ENCODE results near the gene RAB36. TPM values are rescaled to one million over a fixed set of nuclear protein-coding genes. Genes with fewer than 3 reads are reported as not detected.

RAB36 gene
- total and polyA plus RNA-seq, 7 experiments from 2014 or later, result 0.10 to 1.2 (median 0.40) TPM

DNA sequence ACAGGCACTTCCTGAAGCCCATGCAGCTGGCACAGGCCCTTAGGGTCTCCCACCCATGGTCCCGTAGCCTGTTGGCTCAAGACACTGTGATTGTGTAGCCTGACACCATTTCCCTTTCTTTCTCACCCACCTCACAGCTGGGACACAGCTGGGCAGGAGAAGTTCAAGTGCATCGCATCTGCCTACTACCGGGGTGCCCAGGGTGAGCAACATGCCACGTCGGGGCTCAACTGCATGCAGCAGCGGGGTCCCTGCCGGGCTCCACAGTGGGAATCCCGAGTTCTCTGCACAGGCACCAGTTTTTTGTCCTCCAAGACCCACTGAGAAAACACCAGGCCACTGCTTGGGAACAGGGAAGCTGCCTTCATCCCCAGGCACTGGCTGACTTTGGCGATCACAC, 10.6 kb downstream of the RAB36 start:
- Histone ChIP-seq H3K27me3 (ENCODE audit: control insufficient read depth in 2 of 2, insufficient read depth in 2 of 2, low read length in 2 of 2) (no peaks in the 10 kb centered on the region), H3K4me1 (ENCODE audit: control insufficient read depth in 2 of 2, insufficient read depth in 2 of 2, low read length in 2 of 2) (peaks cover 0 to 7% of the 10 kb centered on the region in 2 donors), H3K36me3 (ENCODE audit: control insufficient read depth in 2 of 3, insufficient read depth in 3 of 3, low read length in 3 of 3) (no peaks in the 10 kb centered on the region), H3K4me3 (ENCODE audit: low read length) (no peak overlapping the region), H3K27ac (ENCODE audit: low read depth, low read length) (no peak overlapping the region), H3K9me3 (ENCODE audit: control insufficient read depth in 2 of 3, low read length in 3 of 3) (no peaks in the 10 kb centered on the region)
- ATAC-seq (no peak), DNase-seq (no peak)
- ChIA-PET POLR2A (no interaction called here), CTCF (interaction anchor here (0.6 kb wide), 1 partner anchor 128 kb away, joined by 3 read pairs; no protein-coding TSS in a partner anchor)
- no peak overlapping the region for H3K4me3 Mint-ChIP-seq
- intact Hi-C loops (cut with micrococcal nuclease), result no loop called here
- no peaks in the 10 kb centered on the region for H3K36me3 Mint-ChIP-seq
- H3K27ac Mint-ChIP-seq, result peak overlapping the region in 1 of 9 donors; percentile 14
- H3K27me3 Mint-ChIP-seq, result no peaks in the 10 kb centered on the region
- peaks cover 6 to 22% (median 15%) of the 10 kb centered on the region in 7 donors for H3K4me1 Mint-ChIP-seq
- H3K9me3 Mint-ChIP-seq, result no peaks in the 10 kb centered on the region

DNA sequence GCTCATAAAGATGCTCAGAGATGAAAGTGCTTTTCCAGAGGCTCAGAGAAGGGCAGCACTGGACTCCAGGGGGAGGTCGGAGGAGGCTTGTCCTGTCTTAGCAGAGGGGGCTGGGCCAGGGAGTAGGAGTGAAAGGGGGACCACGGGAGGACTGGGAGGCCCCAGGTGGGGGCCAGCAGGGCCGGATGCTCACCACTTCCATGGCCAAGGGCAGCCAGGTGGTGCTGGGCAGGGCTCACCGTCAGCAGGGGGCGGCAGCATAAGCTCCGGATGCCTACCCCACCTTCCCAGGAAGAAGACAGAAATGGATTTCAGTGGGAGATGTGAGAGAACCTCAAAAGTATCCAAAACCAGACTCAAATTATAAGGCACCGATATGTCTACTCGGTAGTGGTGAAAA, 11.0 kb downstream of the RAB36 start:
- no peaks in the 10 kb centered on the region for H3K27me3 Mint-ChIP-seq
- no peak overlapping the region for H3K4me3 Mint-ChIP-seq
- peaks cover 6 to 22% (median 15%) of the 10 kb centered on the region in 7 donors for H3K4me1 Mint-ChIP-seq
- Histone ChIP-seq H3K36me3 (ENCODE audit: control insufficient read depth in 2 of 3, insufficient read depth in 3 of 3, low read length in 3 of 3) (no peaks in the 10 kb centered on the region), H3K27ac (ENCODE audit: low read depth, low read length) (no peak overlapping the region), H3K9me3 (ENCODE audit: control insufficient read depth in 2 of 3, low read length in 3 of 3) (no peaks in the 10 kb centered on the region), H3K27me3 (ENCODE audit: control insufficient read depth in 2 of 2, insufficient read depth in 2 of 2, low read length in 2 of 2) (no peaks in the 10 kb centered on the region), H3K4me3 (ENCODE audit: low read length) (no peak overlapping the region), H3K4me1 (ENCODE audit: control insufficient read depth in 2 of 2, insufficient read depth in 2 of 2, low read length in 2 of 2) (peaks cover 0 to 7% of the 10 kb centered on the region in 2 donors)
- H3K36me3 Mint-ChIP-seq, result no peaks in the 10 kb centered on the region
- no peak overlapping the region for H3K27ac Mint-ChIP-seq
- ChIA-PET POLR2A (no interaction called here), CTCF (interaction anchor here (0.6 kb wide), 1 partner anchor 127 kb away, joined by 3 read pairs; no protein-coding TSS in a partner anchor)
- H3K9me3 Mint-ChIP-seq, result no peaks in the 10 kb centered on the region
- no peak for DNase-seq
- intact Hi-C loops (cut with micrococcal nuclease), result no loop called here
- ATAC-seq, result no peak

DNA sequence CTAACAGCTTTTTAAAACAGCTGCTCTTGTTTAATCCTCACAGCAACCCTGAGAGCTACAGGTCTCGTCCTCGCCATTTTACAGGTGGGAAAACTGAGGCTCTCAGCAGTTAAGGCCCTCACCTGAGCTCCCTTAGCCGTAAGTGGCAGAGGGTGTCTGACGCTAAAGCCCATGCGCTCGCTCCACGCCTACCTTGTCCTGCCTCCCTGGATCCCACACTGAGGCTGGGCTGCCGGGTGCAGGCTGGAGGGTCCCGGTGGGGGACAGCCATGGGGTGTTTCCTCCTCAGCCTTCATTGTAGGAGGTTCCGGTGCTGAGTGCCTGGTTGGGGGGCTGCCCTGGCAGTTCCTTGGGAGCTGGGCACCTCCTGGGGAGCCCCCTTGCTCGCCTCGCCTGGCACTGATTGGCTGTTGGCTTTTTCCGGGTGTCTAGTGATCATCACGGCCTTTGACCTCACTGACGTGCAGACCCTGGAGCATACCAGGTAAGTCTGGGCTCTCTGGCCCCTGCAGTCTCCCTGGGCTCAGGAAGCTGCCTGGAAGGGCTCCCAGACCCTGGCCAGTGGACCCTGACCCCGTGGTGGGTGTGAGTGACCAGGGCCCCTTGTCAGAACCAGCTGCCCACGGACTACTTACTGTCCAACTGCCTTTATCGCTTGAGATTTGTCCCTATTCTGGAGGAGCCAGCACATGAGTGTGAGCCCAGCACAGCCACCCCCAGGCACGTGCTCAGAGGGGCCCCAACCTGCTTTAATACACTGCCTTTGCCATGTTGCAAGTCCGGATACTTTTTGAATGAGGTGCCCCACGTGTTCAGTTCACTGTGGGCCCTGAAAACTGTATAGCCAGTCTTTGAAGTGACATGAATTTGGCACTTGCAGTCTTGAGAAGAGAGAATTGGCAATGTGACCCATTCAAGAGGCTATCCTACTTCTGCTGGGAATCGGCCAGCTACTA, 12.6 kb downstream of the RAB36 start:
- H3K4me3 ChIP-seq (ENCODE audit: low read length), result no peak overlapping the region
- ATAC-seq (no peak), DNase-seq (no peak)
- H3K27me3 Mint-ChIP-seq, result no peaks in the 10 kb centered on the region
- intact Hi-C loops (cut with micrococcal nuclease), result no loop called here
- no peaks in the 10 kb centered on the region for H3K36me3 Mint-ChIP-seq
- peaks cover 0 to 7% of the 10 kb centered on the region in 2 donors for H3K4me1 ChIP-seq (ENCODE audit: control insufficient read depth in 2 of 2, insufficient read depth in 2 of 2, low read length in 2 of 2)
- ChIA-PET CTCF (interaction anchor here (1.0 to 1.3 kb wide), 3 partner anchors 11 to 198 kb away, joined by 3 to 5 read pairs (median 3); no protein-coding TSS in a partner anchor), POLR2A (no interaction called here)
- H3K27ac Mint-ChIP-seq, result no peak overlapping the region
- peaks cover 3 to 17% (median 12%) of the 10 kb centered on the region in 7 donors for H3K4me1 Mint-ChIP-seq
- no peak overlapping the region for H3K27ac ChIP-seq (ENCODE audit: low read depth, low read length)
- no peaks in the 10 kb centered on the region for H3K9me3 Mint-ChIP-seq
- H3K36me3 ChIP-seq (ENCODE audit: control insufficient read depth in 2 of 3, insufficient read depth in 3 of 3, low read length in 3 of 3), result no peaks in the 10 kb centered on the region
- H3K27me3 ChIP-seq (ENCODE audit: control insufficient read depth in 2 of 2, insufficient read depth in 2 of 2, low read length in 2 of 2), result no peaks in the 10 kb centered on the region
- no peak overlapping the region for H3K4me3 Mint-ChIP-seq
- H3K9me3 ChIP-seq (ENCODE audit: control insufficient read depth in 2 of 3, low read length in 3 of 3), result no peaks in the 10 kb centered on the region

DNA sequence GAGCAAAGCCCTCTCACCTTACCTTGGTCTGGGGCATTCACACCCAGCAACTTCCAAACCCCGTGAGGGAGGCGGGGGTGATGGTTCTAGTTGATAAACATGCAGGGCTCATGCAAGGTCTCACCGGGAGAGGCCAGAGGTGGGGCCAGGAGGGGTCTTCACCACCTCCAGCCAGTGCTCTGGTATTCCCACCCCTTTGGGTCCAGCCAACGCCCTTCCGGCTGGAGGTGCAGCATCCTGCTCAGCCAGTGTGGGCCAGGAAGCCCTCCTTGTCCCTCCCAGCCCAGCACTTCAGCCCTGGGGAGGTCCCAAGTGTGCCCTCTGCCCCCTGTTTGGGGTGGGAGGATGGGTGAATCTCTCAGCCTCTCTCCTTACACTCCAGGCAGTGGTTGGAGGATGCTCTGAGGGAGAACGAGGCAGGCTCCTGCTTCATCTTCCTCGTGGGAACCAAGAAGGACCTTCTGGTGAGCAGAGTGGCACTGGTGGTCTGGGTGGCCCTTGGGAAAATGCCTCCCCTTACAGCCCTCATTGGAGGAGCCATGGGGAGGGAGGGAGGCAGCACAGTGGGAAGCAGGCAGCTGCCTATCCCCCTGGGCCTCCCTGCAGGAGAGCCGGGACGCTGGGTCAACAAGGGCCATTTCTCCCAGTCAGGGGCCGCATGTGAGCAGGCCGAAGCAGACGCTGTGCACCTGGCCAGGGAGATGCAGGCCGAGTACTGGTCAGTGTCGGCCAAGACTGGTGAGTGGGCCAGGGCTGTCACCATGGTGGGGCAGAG, 13.4 kb downstream of the RAB36 start:
- H3K27ac Mint-ChIP-seq, result no peak overlapping the region
- CTCF ChIA-PET, result interaction anchor here (1.2 kb wide), 1 partner anchor 10 kb away, joined by 3 read pairs; no protein-coding TSS in a partner anchor

DNA sequence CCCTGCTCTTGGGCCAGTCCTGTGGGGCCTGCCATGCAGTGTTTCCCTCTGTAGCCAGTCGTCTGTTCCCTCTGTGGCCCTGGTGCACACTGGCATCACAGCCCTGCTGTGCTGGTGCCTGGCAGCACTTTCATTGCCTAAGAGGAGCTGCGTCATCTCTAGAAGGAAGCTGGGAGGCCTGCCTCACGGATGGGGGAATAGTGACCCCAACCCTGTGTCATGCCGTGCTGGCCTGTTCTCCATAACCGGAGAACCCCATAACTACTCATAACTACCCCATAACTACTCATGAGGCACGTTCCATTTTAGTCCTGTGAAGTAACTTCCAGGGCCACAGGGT, 14.0 kb downstream of the RAB36 start:
- no peaks in the 10 kb centered on the region for H3K36me3 ChIP-seq (ENCODE audit: control insufficient read depth in 2 of 3, insufficient read depth in 3 of 3, low read length in 3 of 3)
- Mint-ChIP-seq H3K4me1 (peaks cover 0 to 8% (median 3%) of the 10 kb centered on the region in 7 donors), H3K36me3 (no peaks in the 10 kb centered on the region), H3K9me3 (no peaks in the 10 kb centered on the region), H3K4me3 (no peak overlapping the region), H3K27me3 (no peaks in the 10 kb centered on the region), H3K27ac (no peak overlapping the region)
- no peak overlapping the region for H3K4me3 ChIP-seq (ENCODE audit: low read length)
- no peaks in the 10 kb centered on the region for H3K9me3 ChIP-seq (ENCODE audit: control insufficient read depth in 2 of 3, low read length in 3 of 3)
- H3K4me1 ChIP-seq (ENCODE audit: control insufficient read depth in 2 of 2, insufficient read depth in 2 of 2, low read length in 2 of 2), result no peaks in the 10 kb centered on the region
- H3K27ac ChIP-seq (ENCODE audit: low read depth, low read length), result no peak overlapping the region
- intact Hi-C loops (cut with micrococcal nuclease), result no loop called here
- DNase-seq (no peak), ATAC-seq (peak; percentile 67)
- no peaks in the 10 kb centered on the region for H3K27me3 ChIP-seq (ENCODE audit: control insufficient read depth in 2 of 2, insufficient read depth in 2 of 2, low read length in 2 of 2)
- POLR2A ChIA-PET, result no interaction called here
- CTCF ChIA-PET, result no interaction called here

More for the DNA sequence above, 13.4 kb downstream of the RAB36 start:
- Mint-ChIP-seq H3K4me1 (peaks cover 0 to 10% (median 4%) of the 10 kb centered on the region in 7 donors), H3K9me3 (no peaks in the 10 kb centered on the region), H3K36me3 (no peaks in the 10 kb centered on the region), H3K27me3 (no peaks in the 10 kb centered on the region), H3K4me3 (no peak overlapping the region)
- no peaks in the 10 kb centered on the region for H3K36me3 ChIP-seq (ENCODE audit: control insufficient read depth in 2 of 3, insufficient read depth in 3 of 3, low read length in 3 of 3)
- no peaks in the 10 kb centered on the region for H3K9me3 ChIP-seq (ENCODE audit: control insufficient read depth in 2 of 3, low read length in 3 of 3)
- no peak overlapping the region for H3K27ac ChIP-seq (ENCODE audit: low read depth, low read length)
- ATAC-seq (no peak), DNase-seq (no peak)
- H3K27me3 ChIP-seq (ENCODE audit: control insufficient read depth in 2 of 2, insufficient read depth in 2 of 2, low read length in 2 of 2), result no peaks in the 10 kb centered on the region
- no peaks in the 10 kb centered on the region for H3K4me1 ChIP-seq (ENCODE audit: control insufficient read depth in 2 of 2, insufficient read depth in 2 of 2, low read length in 2 of 2)
- POLR2A ChIA-PET, result no interaction called here
- intact Hi-C loops (cut with micrococcal nuclease), result no loop called here
- H3K4me3 ChIP-seq (ENCODE audit: low read length), result no peak overlapping the region

DNA sequence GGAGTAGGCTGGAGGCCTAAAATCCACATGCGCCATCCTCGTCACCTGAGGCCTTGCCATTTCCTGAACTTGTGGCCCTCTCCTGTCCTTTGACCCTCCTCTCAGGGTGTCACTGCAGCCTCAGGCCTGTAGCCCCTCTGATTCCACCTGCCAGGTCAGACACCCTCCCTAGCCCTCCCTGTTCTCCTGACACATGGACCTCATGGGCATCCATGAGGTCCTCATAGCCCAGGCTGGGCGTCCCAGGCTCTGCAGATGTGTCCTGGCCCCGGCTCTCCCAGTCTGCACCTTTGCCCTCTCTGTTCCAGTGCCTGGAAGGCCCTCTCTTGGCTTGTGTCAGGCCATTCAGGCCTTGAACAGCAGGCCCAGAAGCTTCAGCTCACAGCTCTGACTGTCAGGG, 15.8 kb downstream of the RAB36 start:
- H3K36me3 Mint-ChIP-seq, result no peaks in the 10 kb centered on the region
- intact Hi-C loops (cut with micrococcal nuclease), result no loop called here
- DNase-seq, result no peak
- no peak overlapping the region for H3K27ac Mint-ChIP-seq
- Histone ChIP-seq H3K4me3 (ENCODE audit: low read length) (no peak overlapping the region), H3K27ac (ENCODE audit: low read depth, low read length) (no peak overlapping the region), H3K27me3 (ENCODE audit: control insufficient read depth in 2 of 2, insufficient read depth in 2 of 2, low read length in 2 of 2) (no peaks in the 10 kb centered on the region), H3K36me3 (ENCODE audit: control insufficient read depth in 2 of 3, insufficient read depth in 3 of 3, low read length in 3 of 3) (no peaks in the 10 kb centered on the region), H3K9me3 (ENCODE audit: control insufficient read depth in 2 of 3, low read length in 3 of 3) (no peaks in the 10 kb centered on the region), H3K4me1 (ENCODE audit: control insufficient read depth in 2 of 2, insufficient read depth in 2 of 2, low read length in 2 of 2) (no peaks in the 10 kb centered on the region)
- CTCF ChIA-PET, result interaction anchor here (0.7 kb wide), 1 partner anchor 225 kb away, joined by 3 read pairs; no protein-coding TSS in a partner anchor
- no peak overlapping the region for H3K4me3 Mint-ChIP-seq
- peaks cover 0 to 2% (median 0%) of the 10 kb centered on the region in 7 donors for H3K4me1 Mint-ChIP-seq
- ATAC-seq, result no peak
- no peaks in the 10 kb centered on the region for H3K27me3 Mint-ChIP-seq
- peaks cover 0 to 3% (median 0%) of the 10 kb centered on the region in 11 donors for H3K9me3 Mint-ChIP-seq
- POLR2A ChIA-PET, result no interaction called here
